GM12878 (cell line): ENCODE measurements around the gene PRR29.

Source experiments
- ETV6 ChIP-seq, 2 experiments: fragments of 450-650 bp in 1 of 2; IDR thresholded peaks in 1 of 2; conservative IDR thresholded peaks in 1 of 2; 2 replicates each; pipeline ENCODE4 v1.6.1; 2014; ENCODE audit warnings: antibody characterized with exemption in 1 of 2, borderline replicate concordance in 1 of 2, low read depth in 1 of 2, mild to moderate bottlenecking in 1 of 2, moderate library complexity in 1 of 2
- TARDBP ChIP-seq: IDR thresholded peaks from 2 replicates; pipeline ENCODE4 v1.6.1; 2016; ENCODE audit warnings: borderline replicate concordance

- TF ChIP-seq TARDBP, result no peak
- TF ChIP-seq ETV6 (conservative IDR thresholded peaks at IDR 0.05 in 1 of 2, IDR thresholded peaks at IDR 0.05 in 1 of 2; ENCODE audit: borderline replicate concordance in 1 of 2, low read depth in 1 of 2), result no peak
Observed at GRCh38 chr17:63984236-63984635, 13.9 kb upstream of the PRR29 start.
